HG03469 (cell line): ENCODE results near the gene TRIM47.

ENCODE experiments used
- ATAC-seq: cut with Tn5 transposase; IDR thresholded peaks from one replicate; pipeline ENCODE4 v1.9.1; 2021; ENCODE audit warnings: mild to moderate bottlenecking, moderate library complexity, moderate number of reproducible peaks; ENCODE audit not compliant: unreplicated experiment

Gene TRIM47

GRCh38 chr17:75909051-75909811 lies 30.9 kb upstream of the TRIM47 start:
- no peak for ATAC-seq

GRCh38 chr17:75908201-75908600 lies 29.8 kb upstream of the TRIM47 start:
- no peak for ATAC-seq

GRCh38 chr17:75906143-75906884 lies 27.9 kb upstream of the TRIM47 start:
- ATAC-seq: no peak

GRCh38 chr17:75904749-75905521 lies 26.6 kb upstream of the TRIM47 start, which contains the start of gene MRPL38:
Gene MRPL38 (minus strand): TSS chr17:75904884. CDS start chr17:75904875, 9 bp downstream.
- peak; percentile 90 for ATAC-seq

GRCh38 chr17:75902406-75902805 lies 24.0 kb upstream of the TRIM47 start:
- ATAC-seq: no peak

- no peak for ATAC-seq
These were observed 23.3 kb upstream of the TRIM47 start for GRCh38 chr17:75901727-75902126.

GRCh38 chr17:75900691-75901533 lies 22.5 kb upstream of the TRIM47 start:
- no peak for ATAC-seq

GRCh38 chr17:75899767-75900468 lies 21.5 kb upstream of the TRIM47 start:
- no peak for ATAC-seq

- ATAC-seq: no peak
These were observed 21.0 kb upstream of the TRIM47 start for GRCh38 chr17:75899353-75899752.

- no peak for ATAC-seq
These were observed 20.4 kb upstream of the TRIM47 start for GRCh38 chr17:75898791-75899190.

- no peak for ATAC-seq
These were observed 19.7 kb upstream of the TRIM47 start for GRCh38 chr17:75898065-75898464.

GRCh38 chr17:75897160-75898019 lies 19.0 kb upstream of the TRIM47 start:
- ATAC-seq: no peak

GRCh38 chr17:75896415-75897159 lies 18.2 kb upstream of the TRIM47 start, which contains the start of gene TRIM65:
Gene TRIM65 (minus strand): TSS chr17:75896951. CDS start chr17:75896937, 14 bp downstream.
- no peak for ATAC-seq

GRCh38 chr17:75895370-75896155 lies 17.2 kb upstream of the TRIM47 start:
- no peak for ATAC-seq

GRCh38 chr17:75894049-75894733 lies 15.8 kb upstream of the TRIM47 start:
- ATAC-seq: no peak

GRCh38 chr17:75893305-75894048 lies 15.1 kb upstream of the TRIM47 start:
- ATAC-seq: no peak
